ENCODE data around the gene MASP1.

GRCh38 chr3:187227658-187228258, 63.8 kb downstream of the MASP1 start:
- TF ChIP-seq, protein P1, sequence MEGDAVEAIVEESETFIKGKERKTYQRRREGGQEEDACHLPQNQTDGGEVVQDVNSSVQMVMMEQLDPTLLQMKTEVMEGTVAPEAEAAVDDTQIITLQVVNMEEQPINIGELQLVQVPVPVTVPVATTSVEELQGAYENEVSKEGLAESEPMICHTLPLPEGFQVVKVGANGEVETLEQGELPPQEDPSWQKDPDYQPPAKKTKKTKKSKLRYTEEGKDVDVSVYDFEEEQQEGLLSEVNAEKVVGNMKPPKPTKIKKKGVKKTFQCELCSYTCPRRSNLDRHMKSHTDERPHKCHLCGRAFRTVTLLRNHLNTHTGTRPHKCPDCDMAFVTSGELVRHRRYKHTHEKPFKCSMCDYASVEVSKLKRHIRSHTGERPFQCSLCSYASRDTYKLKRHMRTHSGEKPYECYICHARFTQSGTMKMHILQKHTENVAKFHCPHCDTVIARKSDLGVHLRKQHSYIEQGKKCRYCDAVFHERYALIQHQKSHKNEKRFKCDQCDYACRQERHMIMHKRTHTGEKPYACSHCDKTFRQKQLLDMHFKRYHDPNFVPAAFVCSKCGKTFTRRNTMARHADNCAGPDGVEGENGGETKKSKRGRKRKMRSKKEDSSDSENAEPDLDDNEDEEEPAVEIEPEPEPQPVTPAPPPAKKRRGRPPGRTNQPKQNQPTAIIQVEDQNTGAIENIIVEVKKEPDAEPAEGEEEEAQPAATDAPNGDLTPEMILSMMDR (conservative IDR thresholded peaks at IDR 0.05 in 1 of 2, IDR thresholded peaks at IDR 0.05 in 1 of 2; ENCODE audit: low read depth in 1 of 2, low read length in 2 of 2), result no peak
- TF ChIP-seq EZH2 (IDR thresholded peaks at IDR 0.05; ENCODE audit: low read length, missing control alignments), result no peak

All from fibroblast of lung (primary cell).